Dermis microvascular lymphatic vessel endothelial cell (primary cell): Measurements from ENCODE around the gene PPP2R5A. TPM values are rescaled to one million over a fixed set of nuclear protein-coding genes. Genes with fewer than 3 reads are reported as not detected.
A peak's percentile ranks its signal among the peaks of the same experiment; 100 is the strongest.
"Not testable (repeated sequence)": the region's sequence is repeated elsewhere in the genome, so short reads cannot be mapped to it uniquely, and the experiment has no call there.

Source experiments
- DNase-seq, 2 donors: peaks; one replicate each; pipeline versions ENCODE4 v3.0.0 to v3.0.0-alpha.2; 2010; ENCODE audit warnings: low read depth in 2 of 2
- total RNA-seq: library from RNA; depleted of rRNA; stranded (reverse); fragments of >200 nt; gene quantifications from 2 replicates; pipeline ENCODE4 v1.2.1, GENCODE V29; 2014

PPP2R5A gene
- total RNA-seq, 1 donor from 2014 or later = 30.6 TPM

- no peak for DNase-seq
Measured at GRCh38 chr1:212267460-212267859, 17.8 kb upstream of the PPP2R5A start.

GRCh38 chr1:212269306-212269705 lies 15.9 kb upstream of the PPP2R5A start:
- DNase-seq = no peak

GRCh38 chr1:212270564-212270963 lies 14.6 kb upstream of the PPP2R5A start:
- DNase-seq = no peak

GRCh38 chr1:212271234-212271633 lies 14.0 kb upstream of the PPP2R5A start:
- DNase-seq = no peak

GRCh38 chr1:212271823-212272485 lies 13.3 kb upstream of the PPP2R5A start:
- no peak for DNase-seq

- no peak for DNase-seq
Measured at GRCh38 chr1:212281590-212281989, 3.6 kb upstream of the PPP2R5A start.

- no peak for DNase-seq
Measured at GRCh38 chr1:212283741-212284140, 1.5 kb upstream of the PPP2R5A start.

GRCh38 chr1:212284332-212284743 lies 872 bp upstream of the PPP2R5A start:
- DNase-seq = no peak

GRCh38 chr1:212285685-212286555 lies 710 bp downstream of the PPP2R5A start:
- DNase-seq = peak in 1 of 2 donors; percentile 41

GRCh38 chr1:212286556-212287131 lies 1.4 kb downstream of the PPP2R5A start:
- peak in 1 of 2 donors; percentile 11 for DNase-seq

GRCh38 chr1:212287261-212287895 lies 2.2 kb downstream of the PPP2R5A start:
- DNase-seq = no peak

GRCh38 chr1:212287995-212288394 lies 2.8 kb downstream of the PPP2R5A start:
- DNase-seq = not testable (repeated sequence)

- peak in 1 of 2 donors; percentile 12 for DNase-seq
Measured at GRCh38 chr1:212288615-212289014, 3.4 kb downstream of the PPP2R5A start.

GRCh38 chr1:212289262-212290077 lies 4.3 kb downstream of the PPP2R5A start:
- DNase-seq = no peak

- peak in 1 of 2 donors; percentile 68 for DNase-seq
Measured at GRCh38 chr1:212290608-212291007, 5.4 kb downstream of the PPP2R5A start.

GRCh38 chr1:212291505-212292134 lies 6.4 kb downstream of the PPP2R5A start:
- DNase-seq = peak; percentile 47 to 63

GRCh38 chr1:212292250-212293105 lies 7.3 kb downstream of the PPP2R5A start:
- DNase-seq = no peak

GRCh38 chr1:212293579-212293978 lies 8.4 kb downstream of the PPP2R5A start:
- DNase-seq = peak in 1 of 2 donors; percentile 38

GRCh38 chr1:212294983-212295382 lies 9.8 kb downstream of the PPP2R5A start:
- DNase-seq = no peak

- no peak for DNase-seq
Measured at GRCh38 chr1:212295579-212295978, 10.4 kb downstream of the PPP2R5A start.
